Spleen (tissue), 7 donors: ENCODE measurements around the gene GPER1.

Experiments used
- POLR2A ChIP-seq, 3 donors: fragments of 450-650 bp; IDR thresholded peaks; one replicate each; pipeline ENCODE4 v1.5.1; 2017; ENCODE audit warnings: antibody characterized with exemption in 3 of 3, mild to moderate bottlenecking in 1 of 3
- POLR2AphosphoS5 ChIP-seq, 3 donors: sonication (generic); formaldehyde crosslinking; IDR thresholded peaks; one replicate each; pipeline ENCODE4 v1.5.1; 2017; ENCODE audit warnings: antibody characterized with exemption in 3 of 3
- TF ChIP-seq, protein P1 (sequence below), 11 experiments: fragments of 200-600 bp in 7 of 11; fragments of 450-650 bp in 4 of 11; sonication (generic) in 4 of 11; IDR thresholded peaks in 8 of 11; conservative IDR thresholded peaks in 3 of 11; 1 replicate in 7 of 11; 2 replicates in 4 of 11; pipeline versions ENCODE4 v1.4.0 to v1.8.0; 2016 to 2021; ENCODE audit warnings: antibody characterized with exemption in 11 of 11, inconsistent platforms in 4 of 11, mild to moderate bottlenecking in 1 of 11
- donor health status: DM: no; HTN: no; CAD: no; lungs with moderate emphysema.
- donor health status: DM: no; HTN: no; CAD: no.
- donor health status: DM: no; HTN: no; CAD: no.

DNA sequence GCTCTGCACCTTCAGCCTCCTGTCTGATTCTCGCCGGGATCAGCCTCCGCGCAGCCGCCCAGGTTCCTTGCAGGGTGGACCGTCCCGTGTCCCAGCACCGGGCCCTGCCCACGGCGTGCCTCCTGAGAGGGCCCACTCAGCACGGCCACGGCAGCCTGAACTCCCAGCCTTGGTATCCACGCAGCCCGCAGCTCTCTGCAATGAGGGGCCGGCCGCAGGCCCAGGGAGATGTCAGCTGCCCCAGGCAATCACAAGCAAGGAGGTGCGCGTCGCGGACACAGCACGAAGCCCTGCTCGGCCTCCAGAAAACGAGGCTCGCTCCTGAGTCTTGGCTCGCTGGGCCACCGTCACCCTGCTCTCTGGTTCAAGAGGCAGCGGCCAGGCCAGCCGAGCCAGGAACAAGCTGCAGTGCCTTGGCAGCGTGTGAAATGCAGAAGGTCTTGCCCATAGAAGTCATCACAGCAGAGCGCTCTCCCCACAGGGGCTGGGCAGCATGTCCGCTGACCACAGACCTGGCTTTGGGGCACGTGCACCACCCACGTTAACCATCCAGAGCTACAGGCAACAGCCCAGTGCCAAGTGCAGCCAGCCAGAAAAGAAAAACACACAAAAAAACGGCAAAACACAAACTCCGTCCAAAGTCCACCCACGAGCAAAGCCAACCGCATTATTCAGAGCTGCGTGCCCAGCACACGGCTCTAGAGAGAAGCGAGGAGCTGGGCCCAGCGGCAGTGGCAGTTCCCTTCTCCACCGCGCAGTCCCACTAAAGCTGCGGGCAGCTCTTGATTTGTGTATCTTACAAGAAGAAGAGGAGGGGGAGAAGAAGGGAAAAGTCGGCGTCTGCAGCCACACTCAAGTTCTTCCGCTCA lies 13.9 kb downstream of the GPER1 start:
- TF ChIP-seq, protein P1, sequence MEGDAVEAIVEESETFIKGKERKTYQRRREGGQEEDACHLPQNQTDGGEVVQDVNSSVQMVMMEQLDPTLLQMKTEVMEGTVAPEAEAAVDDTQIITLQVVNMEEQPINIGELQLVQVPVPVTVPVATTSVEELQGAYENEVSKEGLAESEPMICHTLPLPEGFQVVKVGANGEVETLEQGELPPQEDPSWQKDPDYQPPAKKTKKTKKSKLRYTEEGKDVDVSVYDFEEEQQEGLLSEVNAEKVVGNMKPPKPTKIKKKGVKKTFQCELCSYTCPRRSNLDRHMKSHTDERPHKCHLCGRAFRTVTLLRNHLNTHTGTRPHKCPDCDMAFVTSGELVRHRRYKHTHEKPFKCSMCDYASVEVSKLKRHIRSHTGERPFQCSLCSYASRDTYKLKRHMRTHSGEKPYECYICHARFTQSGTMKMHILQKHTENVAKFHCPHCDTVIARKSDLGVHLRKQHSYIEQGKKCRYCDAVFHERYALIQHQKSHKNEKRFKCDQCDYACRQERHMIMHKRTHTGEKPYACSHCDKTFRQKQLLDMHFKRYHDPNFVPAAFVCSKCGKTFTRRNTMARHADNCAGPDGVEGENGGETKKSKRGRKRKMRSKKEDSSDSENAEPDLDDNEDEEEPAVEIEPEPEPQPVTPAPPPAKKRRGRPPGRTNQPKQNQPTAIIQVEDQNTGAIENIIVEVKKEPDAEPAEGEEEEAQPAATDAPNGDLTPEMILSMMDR (IDR thresholded peaks at IDR 0.05 in 8 of 11, conservative IDR thresholded peaks at IDR 0.05 in 3 of 11) = no peak
- TF ChIP-seq POLR2A (IDR thresholded peaks at IDR 0.05) (no peak), POLR2AphosphoS5 (IDR thresholded peaks at IDR 0.05) (no peak)
